ENCODE measurements around the gene ILK.

DNA sequence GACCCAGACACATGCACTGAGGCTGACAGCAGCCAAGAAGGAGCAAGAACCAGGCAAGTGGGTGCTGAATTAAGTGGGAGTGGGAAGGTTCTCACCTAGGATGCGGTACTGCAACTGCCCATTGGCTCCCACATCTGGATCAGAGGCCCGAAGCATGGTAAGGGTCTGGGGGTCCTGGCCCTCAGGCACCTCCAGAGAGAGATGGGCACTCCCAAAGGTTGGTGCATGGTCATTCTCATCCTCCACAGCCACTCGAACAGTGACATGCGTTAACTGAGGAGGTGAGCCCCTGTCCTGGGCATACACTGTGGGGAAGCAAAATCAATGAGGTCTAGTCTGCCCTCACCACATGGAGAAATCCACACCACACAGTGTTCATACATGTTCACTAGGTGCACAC is 25.0 kb downstream of the ILK start:
- TF ChIP-seq, protein P1, sequence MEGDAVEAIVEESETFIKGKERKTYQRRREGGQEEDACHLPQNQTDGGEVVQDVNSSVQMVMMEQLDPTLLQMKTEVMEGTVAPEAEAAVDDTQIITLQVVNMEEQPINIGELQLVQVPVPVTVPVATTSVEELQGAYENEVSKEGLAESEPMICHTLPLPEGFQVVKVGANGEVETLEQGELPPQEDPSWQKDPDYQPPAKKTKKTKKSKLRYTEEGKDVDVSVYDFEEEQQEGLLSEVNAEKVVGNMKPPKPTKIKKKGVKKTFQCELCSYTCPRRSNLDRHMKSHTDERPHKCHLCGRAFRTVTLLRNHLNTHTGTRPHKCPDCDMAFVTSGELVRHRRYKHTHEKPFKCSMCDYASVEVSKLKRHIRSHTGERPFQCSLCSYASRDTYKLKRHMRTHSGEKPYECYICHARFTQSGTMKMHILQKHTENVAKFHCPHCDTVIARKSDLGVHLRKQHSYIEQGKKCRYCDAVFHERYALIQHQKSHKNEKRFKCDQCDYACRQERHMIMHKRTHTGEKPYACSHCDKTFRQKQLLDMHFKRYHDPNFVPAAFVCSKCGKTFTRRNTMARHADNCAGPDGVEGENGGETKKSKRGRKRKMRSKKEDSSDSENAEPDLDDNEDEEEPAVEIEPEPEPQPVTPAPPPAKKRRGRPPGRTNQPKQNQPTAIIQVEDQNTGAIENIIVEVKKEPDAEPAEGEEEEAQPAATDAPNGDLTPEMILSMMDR (conservative IDR thresholded peaks at IDR 0.05; ENCODE audit: low read depth, low read length): no peak
- no peak for TF ChIP-seq EZH2 (IDR thresholded peaks at IDR 0.05; ENCODE audit: borderline replicate concordance, low read depth, low read length, poor library complexity, severe bottlenecking)
